ENCODE data around the gene LRATD1.
A peak's percentile ranks its signal among the peaks of the same experiment; 100 is the strongest.

LRATD1 gene

DNA sequence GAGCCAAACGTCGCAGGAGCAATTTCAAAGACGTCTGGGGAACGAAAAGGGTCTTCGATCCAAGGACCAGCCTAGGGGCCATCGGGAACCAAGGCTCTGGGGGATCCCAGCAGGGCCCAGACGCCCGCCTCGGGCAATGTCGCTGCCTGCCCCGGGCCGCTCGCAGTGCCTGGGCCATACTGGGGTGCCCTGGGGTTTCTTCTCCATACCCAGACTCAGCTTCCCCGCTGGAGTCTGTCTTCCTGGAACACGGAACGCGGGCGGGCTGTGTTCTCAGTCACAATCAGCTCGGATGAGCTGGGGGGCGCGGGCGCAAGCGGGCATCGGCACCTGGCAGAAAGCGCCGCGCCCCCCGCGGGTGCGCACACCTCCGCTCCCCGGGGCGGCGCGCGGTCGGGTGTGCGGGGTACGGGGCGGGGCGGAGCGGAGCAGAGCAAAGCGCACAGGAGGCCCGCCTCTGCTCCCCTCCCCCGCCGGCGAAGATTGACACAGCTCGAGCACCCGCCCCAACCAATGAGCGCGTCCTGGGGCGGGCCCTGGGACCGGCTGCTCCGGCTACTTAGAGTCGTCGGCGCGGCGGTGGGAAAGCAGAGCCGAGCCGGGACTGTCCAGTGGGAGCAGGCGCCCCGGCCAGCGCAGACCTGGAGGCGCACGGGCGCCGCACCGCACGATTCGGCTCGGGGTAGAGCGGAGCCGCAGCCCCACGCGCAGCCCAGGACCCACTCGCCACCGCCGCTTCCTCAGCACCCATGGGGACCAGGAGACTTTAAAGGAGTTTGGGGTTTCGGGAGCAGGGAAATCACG, at the start of gene LRATD1:
Gene LRATD1 (plus strand): TSS at position 585 of the 804 bp plus-strand sequence. CDS start 1,263 bp downstream, outside the sequence.
- CTCF ChIA-PET: no interaction called here
- TF ChIP-seq, protein P1, sequence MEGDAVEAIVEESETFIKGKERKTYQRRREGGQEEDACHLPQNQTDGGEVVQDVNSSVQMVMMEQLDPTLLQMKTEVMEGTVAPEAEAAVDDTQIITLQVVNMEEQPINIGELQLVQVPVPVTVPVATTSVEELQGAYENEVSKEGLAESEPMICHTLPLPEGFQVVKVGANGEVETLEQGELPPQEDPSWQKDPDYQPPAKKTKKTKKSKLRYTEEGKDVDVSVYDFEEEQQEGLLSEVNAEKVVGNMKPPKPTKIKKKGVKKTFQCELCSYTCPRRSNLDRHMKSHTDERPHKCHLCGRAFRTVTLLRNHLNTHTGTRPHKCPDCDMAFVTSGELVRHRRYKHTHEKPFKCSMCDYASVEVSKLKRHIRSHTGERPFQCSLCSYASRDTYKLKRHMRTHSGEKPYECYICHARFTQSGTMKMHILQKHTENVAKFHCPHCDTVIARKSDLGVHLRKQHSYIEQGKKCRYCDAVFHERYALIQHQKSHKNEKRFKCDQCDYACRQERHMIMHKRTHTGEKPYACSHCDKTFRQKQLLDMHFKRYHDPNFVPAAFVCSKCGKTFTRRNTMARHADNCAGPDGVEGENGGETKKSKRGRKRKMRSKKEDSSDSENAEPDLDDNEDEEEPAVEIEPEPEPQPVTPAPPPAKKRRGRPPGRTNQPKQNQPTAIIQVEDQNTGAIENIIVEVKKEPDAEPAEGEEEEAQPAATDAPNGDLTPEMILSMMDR (IDR thresholded peaks at IDR 0.05; ENCODE audit: control extremely low read depth, extremely low read depth, low read depth, missing control alignments): no peak
- DNase-seq (ENCODE audit: extremely low spot score): peak; percentile 24
- POLR2A ChIA-PET: no interaction called here

DNA sequence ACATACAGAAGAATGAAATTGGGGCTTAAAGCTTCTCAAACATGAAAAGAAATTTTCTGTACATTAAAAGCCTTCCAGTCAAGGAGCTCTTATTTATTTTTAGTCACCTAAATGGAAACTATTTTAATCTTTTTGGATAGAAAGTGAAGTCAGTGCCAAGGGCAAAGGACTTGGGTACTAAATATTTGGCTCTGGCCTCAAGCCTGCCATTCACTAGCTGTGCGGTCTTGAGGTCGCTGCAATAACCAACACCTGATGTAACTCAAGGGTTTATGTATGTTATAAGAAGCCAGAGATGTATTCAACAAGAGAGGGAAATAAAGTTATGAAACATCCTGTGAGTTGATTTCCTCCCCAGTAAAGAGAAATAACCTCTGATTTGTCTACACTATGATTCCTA, 49.5 kb upstream of the LRATD1 start:
- DNase-seq (ENCODE audit: extremely low spot score): no peak
- CTCF ChIA-PET: interaction anchor here (1.2 kb wide), 1 partner anchor 10 kb away, joined by 4 read pairs; no protein-coding TSS in a partner anchor
- POLR2A ChIA-PET: no interaction called here
- TF ChIP-seq, protein P1 (IDR thresholded peaks at IDR 0.05; ENCODE audit: control extremely low read depth, extremely low read depth, low read depth, missing control alignments): no peak

DNA sequence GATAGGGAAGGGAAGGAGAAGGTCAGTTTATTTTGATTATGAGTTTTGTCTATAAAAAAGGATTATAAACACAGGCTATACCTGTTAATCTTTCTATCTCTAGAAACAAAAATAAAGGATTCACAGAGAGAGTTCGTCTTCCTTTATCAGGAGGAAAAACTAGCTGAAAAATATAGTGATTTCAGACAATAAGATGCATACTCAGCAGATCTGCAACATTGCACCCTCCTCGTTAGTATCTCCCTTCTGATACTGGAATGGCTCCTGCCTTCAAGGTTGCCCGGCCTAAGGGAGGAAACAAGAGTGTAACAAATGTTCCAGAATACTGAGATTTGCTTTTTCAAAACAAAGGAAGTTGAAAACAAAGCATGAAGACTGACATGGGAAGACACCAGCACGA, 48.7 kb upstream of the LRATD1 start:
- DNase-seq (ENCODE audit: extremely low spot score): no peak
- ChIA-PET CTCF (interaction anchor here (1.2 kb wide), 1 partner anchor 11 kb away, joined by 4 read pairs; no protein-coding TSS in a partner anchor), POLR2A (no interaction called here)
- TF ChIP-seq, protein P1 (IDR thresholded peaks at IDR 0.05; ENCODE audit: control extremely low read depth, extremely low read depth, low read depth, missing control alignments): no peak

GRCh38 chr2:14587119-14587518, 45.4 kb upstream of the LRATD1 start:
- no peak for DNase-seq (ENCODE audit: extremely low spot score)
- TF ChIP-seq, protein P1 (IDR thresholded peaks at IDR 0.05; ENCODE audit: control extremely low read depth, extremely low read depth, low read depth, missing control alignments): no peak
- ChIA-PET POLR2A (no interaction called here), CTCF (no interaction called here)

- DNase-seq (ENCODE audit: extremely low spot score): no peak
- TF ChIP-seq, protein P1 (IDR thresholded peaks at IDR 0.05; ENCODE audit: control extremely low read depth, extremely low read depth, low read depth, missing control alignments): no peak
- CTCF ChIA-PET: no interaction called here
- POLR2A ChIA-PET: interaction anchor here (0.6 kb wide), 1 partner anchor 1045 kb away, joined by 9 read pairs; no protein-coding TSS in a partner anchor
These were observed 31.3 kb upstream of the LRATD1 start for GRCh38 chr2:14601156-14601770.

- no peak for DNase-seq (ENCODE audit: extremely low spot score)
- TF ChIP-seq, protein P1 (IDR thresholded peaks at IDR 0.05; ENCODE audit: control extremely low read depth, extremely low read depth, low read depth, missing control alignments): no peak
- CTCF ChIA-PET: no interaction called here
- POLR2A ChIA-PET: no interaction called here
These were observed 30.2 kb upstream of the LRATD1 start for GRCh38 chr2:14602309-14602708.

All from GM10248 (cell line).